ENCODE measurements around the gene PDGFB.

Gene PDGFB

DNA sequence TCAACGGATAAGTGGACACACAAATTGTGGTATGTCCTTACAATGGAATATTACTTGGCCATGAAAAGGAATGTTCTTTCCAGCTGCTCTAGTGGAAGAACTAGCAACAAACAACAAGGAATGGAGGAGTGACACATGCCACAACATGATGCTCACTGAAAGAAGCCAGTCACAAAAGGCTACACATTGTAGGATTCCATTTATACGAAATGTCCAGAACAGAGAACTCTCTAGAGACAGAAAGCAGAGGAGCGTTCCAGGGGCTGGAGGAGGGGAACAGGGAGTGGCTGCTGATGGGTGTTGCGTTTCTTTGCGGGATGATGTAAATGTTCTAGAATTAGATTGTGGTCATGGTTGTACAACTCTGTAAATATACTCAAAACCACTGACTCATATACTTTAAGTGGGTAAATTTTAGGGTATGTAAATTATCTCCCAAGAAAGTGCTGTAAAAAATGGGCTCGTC lies 32.4 kb upstream of the PDGFB start:
- DNase-seq (ENCODE audit: low read depth, low spot score): no peak

DNA sequence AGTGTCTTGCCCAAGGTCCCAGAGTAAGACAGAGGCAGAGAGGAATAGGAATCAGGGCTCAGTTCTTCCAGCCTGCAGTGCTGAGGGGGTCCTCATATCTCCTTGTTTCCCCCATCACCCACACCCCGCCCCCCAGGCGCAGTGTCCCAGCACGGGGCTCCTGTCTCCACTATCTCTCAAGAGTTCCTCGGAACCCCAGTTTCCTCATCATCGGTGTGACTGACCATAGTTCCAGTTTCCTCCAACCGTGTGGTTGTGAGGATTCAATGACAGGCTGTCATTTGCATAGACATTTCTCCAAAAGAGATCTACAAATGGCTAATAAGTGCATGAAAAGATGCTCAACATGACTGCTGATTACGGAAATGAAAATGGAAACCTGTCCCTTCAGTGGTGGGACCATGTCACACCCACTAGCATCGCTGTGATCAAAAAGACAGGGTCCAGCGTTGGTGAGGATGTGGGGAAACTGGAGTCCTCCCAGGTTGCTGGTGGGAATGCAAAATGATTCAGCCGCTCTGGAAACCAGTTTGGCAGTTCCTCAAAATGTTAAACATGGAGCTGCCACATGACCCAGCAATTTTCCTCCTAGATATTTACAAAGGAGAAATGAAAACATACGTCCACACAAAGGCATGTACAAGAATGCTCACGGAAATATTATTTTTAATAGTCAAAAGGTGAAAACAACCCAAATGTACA lies 31.8 kb upstream of the PDGFB start:
- DNase-seq (ENCODE audit: low read depth, low spot score): no peak

DNA sequence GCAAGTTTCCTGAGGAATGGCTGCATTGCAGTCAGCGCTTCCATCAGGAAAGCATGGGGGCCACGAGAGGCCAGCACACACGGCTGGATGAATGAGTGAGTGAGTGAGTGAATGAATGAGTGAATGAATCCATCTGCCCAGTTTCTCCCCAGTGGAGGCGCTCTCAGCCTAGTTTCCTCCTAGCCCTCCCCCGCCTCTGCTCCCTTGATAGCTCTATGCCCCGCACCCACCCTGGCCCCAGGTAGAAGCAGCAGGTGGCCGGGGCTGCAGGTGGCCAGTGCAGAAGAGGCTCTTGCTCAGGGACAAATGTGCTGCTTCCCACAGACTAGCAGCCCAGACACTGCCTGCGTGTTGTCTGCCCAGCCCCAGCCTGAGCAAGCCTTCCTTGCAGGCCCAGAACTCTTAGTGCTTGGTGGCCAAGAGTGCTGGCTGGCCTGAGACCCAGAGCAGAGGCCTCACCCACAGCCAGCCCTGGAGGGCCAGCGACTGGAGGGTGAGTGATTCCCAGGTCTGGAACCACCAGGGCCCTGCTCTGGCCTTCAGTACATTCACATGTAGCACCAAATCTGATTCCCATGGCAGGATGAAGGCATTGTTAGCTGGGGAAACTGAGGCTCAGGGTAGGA lies 31.1 kb upstream of the PDGFB start:
- no peak for DNase-seq (ENCODE audit: low read depth, low spot score)

DNA sequence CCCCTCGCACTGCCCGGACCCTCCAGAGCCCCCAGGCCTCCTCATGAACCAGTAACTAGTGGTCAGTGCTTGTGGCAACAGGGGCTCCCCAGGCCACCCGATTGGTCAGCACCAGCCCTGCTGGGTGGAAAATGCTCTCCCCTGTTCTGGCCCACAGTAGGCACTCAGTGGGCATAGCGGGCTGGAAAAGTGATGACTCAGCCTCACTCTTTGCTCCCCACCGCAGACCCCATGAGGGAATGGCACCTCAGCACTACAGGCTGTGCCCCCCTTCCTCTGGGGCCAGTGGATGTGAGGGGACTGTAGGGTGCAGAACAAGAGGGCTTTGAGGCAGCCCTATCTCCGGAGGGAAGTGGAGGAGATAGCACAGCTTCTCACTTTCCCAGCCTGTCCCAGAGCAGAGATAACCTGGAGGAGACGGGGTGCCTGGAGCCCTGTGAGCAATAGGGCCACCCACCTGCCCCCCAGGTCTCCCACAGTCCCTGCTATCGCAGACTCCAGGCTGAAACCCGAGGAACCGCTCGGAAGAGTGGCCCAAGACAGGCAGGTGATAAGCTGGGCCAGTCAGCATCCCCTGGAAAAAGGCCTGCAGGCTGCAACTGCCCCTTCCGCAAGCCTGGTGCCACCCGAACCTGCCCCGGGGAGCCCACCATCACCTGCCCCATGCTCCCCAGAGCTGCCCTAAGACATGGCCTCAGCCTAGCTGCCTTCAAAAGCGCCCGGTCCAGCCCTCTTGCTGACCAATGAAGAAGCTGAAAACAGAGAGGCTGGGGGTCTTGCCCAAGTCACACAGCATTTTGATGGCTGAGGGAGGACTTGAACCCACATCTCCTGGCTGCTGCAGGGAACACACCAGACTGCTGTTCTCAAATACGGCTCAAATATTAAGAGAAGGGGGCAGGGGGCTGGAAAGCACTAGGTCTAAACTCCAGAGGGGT lies 29.4 kb upstream of the PDGFB start:
- DNase-seq (ENCODE audit: low read depth, low spot score): no peak

DNA sequence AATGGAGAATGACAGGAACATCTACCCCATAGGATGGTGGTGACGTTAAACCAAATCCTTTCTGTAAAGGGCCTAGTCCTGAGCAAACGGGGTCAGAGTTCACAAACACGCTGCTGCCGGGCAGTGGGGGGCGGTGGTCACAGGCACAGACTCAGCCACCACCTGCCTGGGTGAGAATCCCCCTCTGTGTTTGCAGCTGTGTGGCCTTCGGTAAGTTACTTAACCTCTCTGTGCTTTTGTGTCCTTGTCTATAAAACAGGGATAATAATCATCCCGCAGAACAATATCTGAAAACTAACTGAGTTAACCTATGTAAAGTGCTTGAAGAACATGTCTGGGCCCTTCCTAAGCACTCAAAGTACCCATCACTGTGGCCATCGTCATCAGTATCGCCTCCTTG lies 26.0 kb upstream of the PDGFB start:
- DNase-seq (ENCODE audit: low read depth, low spot score): no peak

DNA sequence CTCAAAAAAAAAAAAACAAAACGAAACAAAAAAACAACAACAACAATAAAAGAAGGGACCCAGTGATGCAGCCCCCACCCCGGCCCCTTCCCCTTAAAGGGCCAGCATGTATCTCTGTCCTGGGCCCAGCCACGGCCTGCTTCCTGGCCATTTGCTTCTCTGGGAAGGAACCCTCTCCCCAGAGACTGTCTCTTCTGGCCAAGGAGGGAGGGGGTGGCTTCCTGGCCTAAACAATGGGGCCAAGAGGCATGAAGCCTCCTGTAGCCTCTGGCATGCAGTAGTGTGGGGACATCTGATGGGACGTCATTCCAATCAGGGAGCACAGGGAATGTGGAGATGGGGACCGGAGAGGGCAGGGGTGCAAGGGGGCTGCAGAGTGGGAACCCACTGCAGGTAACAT lies 25.5 kb upstream of the PDGFB start:
- no peak for DNase-seq (ENCODE audit: low read depth, low spot score)

DNA sequence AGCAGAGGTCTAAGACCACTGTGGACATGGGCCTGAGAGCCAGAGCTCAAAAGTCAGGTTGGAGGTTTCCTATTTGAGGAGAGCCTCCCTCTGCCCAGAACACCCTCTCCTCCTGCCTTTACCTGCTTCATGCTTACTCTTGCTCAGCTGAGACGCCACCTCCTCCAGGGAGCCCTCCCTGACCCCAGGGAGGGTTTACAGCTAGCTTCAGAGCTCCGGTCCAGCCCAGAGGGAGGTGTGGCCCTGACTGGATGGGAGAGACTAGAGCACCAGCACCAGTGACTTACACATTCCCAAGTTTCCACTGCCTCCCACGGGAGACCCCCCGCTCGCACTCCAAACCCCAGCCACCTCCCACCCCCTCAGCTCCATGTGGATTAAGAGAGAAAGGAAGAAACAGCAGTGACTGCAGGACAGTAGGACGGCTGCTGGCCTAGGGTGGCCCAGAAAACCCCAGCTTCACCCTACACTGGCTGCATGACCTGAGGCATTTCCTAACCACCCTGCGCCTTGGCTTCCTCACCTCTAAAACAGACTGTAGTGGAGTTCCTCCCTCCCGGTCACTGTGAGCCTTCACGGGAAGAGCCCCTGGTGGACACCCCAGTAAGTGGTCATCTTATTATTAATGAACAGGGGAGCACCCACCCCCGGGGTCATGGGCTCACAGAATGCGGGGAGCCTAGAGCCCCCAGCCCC lies 24.5 kb upstream of the PDGFB start:
- no peak for DNase-seq (ENCODE audit: low read depth, low spot score)

DNA sequence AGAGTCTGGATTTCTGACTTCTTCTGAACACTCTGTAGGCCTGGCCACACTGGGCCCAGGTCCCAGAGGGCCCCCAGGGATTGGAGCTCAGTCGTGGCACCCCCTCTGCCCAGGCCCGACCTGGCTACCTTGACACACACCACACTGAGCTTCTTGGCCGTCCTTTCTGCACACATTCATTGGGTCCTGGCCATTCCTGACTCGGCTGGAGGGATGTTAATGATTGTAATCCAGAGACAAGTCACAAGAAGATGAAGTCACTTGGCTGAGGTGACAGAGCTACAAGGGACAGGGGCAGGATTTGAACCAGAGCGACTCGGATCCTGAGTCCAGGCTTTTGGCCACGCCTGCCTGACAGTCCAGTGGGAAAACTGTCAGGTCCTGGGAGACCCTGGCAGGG lies 23.9 kb upstream of the PDGFB start:
- no peak for DNase-seq (ENCODE audit: low read depth, low spot score)

DNA sequence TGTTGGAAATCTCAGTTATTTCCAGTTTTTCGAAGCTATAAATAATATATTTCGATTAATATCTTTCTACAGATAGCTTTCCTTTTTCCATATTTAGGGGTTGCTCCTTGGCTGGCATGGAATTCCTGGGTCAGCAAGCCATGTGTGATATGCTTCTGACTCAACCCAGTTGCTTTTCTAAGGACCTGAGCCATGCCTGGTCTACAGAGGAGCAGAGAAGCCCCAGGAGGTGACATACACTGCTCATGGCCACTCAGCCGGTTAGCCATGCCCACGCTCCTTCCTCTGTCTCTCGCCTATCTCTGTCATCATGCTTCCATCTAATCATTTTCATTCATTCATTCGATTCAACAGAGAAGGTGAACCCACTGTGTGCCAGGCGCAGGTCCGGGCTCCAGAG lies 23.2 kb upstream of the PDGFB start:
- no peak for DNase-seq (ENCODE audit: low read depth, low spot score)

DNA sequence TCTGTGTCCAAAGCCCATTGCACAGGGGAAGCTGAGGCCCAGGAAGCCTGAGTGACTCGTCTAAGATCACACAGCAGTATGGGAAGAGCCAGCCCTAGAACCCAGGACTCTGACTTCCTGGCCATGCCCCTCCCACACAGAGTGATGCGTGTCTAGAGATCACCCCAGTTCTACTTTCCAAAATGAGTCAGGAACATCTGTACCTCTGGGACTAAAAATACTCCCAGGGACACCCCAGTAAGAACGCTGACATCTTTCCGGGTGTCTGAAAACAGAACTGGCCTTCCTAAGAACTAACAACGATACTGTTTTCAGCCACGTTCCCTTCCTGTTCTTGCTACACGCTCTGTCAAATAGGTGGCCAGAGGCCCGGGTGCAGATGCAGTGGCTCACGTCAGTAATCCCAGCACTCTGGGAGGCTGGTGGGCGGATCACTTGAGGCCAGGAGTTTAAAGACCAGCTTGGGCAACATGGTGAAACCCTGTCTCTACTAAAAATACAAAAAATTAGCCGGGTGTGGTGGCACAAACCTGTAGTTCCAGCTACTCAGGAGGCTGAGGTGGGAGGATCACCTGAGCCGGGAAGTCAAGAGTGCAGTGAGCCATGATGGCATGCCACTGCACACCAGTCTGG lies 21.7 kb upstream of the PDGFB start:
- DNase-seq (ENCODE audit: low read depth, low spot score): no peak

DNA sequence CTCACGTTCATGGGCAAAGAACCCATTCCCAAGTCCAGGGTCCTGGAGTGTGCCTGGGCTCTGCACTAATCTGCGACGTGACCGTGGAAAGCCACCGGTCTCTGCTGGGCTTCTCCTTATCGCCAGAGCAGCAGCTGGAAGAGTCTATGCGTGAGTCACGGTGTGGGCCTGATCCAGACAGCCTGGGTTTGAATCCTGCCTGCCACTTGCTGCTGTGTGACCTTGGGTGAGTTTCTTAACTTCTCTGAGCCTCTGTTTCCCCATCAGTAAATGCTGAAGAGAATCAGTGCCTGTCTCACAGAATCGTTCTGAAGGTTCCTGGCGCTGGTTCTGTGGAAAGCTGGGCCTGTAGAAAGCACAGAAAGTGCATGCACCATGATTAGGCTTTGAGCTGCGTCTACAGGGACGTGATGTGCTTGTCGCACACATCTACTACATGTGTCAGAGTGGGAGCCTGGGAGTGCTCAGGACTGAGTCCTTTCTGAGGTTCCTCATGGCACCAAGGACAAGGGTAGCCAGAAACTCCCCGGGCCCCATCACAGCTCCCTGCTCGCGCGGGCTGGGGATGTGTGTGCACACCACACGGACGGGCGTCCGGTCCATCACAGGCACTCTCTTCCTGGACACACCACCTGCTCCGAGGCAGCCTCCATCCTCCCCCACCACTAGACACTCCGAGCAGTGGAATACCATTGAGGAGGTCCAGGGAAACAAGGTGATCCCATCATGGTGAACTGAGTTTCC lies 20.5 kb upstream of the PDGFB start:
- no peak for DNase-seq (ENCODE audit: low read depth, low spot score)

DNA sequence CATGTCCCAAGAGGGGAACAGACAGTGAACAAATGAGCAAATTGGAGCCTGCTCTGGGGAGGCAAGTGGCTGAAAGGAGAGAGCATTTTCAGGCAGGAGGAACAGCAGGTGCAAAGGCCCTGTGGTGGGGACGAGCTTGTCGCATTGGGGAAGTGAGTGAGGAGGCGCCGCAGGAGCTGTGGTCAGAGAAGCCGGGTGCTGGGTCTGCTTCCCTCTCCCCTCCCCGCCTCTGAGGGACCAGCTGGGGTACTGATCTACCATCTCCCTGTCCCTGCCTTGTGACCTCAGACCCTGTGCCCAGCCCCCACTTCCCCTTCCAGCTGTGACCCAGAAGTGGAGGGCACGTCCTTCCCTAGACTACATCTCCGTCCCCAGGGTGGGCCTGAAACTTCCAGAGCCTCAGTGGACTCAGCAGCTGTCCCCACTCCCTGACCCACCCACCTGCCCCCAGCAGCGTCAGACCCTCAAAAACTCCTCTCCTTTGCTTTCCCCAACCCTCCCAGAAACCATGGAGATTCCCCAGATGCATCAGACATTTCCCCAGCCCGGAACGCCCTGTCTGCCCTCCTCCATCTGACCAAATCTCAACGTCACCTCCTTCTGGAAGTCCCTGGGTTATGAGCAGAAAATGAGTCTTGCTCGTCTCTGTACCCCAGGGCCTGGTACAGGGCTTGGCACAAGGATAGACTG lies 19.7 kb upstream of the PDGFB start:
- no peak for DNase-seq (ENCODE audit: low read depth, low spot score)

DNA sequence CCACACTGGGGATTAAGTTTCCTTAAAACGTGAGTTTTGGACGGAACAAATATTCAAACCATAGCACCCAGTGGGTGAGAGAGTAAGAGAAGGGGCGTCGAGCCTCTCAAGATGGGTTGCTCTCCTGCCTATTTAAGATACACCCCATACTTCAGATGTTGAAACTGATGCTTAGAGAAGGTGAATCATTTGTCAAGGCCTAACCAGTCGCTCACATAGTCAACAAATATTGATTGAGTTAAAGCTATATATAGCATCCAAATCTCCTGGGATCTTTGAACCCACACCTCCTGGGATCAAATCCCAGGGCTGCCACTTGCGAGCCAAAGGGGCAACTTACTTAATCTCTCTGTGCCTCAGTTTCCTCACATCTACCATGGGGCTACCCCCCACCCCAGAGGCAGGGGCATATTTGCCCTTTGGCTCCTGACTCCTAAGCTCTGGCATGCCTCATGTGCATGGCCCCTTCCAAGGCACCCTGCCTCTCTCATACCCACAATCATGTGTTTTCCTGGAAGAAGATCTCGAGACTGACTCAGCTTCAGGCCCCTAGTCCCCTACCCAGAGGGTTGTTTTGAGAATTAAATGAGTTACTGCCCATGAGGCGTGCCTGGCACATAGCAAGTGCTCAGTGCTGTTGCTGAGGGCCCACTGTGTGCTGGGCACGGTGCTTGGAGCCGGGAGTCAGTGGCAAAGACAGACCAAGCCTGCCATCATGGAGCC lies 19.0 kb upstream of the PDGFB start:
- no peak for DNase-seq (ENCODE audit: low read depth, low spot score)

DNA sequence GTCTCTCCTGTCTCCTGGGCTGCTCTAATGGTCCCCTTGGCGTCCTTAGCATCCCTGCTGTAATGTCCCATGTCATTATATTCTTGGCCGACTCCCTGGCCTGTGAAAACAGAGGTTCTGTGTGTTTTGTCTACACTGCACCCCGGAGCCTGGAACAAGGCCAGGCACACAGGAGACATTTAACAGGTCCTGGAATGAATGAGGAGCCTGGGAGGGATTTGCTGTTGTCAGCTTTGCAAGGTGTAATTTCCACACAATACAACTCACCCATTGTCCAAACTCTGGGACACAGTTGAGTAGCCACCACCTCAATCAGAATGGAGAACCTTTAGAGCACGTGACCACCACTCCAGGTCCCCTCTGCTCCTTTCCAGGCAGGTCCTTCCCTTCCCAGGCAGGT lies 14.9 kb upstream of the PDGFB start:
- DNase-seq (ENCODE audit: low read depth, low spot score): no peak

DNA sequence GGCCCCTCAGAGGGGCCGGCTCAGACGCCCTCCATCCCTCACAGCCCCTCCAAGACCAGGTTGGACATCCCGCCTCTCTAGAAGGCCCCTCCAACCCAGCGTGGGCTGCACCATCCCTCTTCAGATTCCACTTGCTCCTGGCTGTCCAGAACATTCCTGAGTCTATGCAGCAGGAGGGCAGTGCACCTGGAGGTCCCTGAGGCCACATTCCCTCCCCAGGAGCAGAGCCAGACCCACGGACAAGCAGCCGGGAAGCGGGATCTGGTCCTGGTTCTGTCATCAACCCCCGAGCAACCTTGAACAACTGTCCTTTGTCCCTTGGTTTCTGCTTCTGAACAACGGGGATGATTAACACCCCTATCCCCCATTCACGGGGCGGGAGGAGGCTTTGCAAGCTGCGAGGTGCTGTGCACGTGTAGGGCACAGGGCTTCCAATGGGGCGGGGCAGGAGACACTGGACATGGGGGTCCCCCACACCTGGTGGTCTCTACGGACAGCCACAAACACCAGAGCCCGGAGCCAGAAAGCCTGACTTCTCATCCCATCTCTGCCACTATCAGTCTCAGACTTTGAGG lies 13.2 kb upstream of the PDGFB start:
- no peak for DNase-seq (ENCODE audit: low read depth, low spot score)

DNA sequence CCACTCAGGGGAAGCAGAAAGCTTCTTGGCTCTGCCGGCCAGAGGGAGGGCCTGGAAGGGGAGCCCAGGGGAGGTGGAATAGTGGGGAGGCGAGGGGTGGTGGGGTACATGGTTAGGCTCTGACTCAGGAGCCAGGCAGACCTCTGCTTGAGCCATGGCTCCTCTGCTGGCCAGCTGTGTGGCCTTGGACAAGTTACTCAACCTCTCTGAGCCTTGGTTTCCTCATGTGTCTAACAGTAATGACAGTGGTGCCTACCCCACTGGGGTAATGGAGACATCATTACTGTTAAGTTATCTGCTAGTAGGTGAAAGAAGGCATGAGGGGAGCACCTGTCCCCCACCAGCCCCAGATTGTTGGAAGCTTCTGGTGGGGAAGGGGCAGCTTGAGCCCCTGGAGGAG lies 12.2 kb upstream of the PDGFB start:
- no peak for DNase-seq (ENCODE audit: low read depth, low spot score)

DNA sequence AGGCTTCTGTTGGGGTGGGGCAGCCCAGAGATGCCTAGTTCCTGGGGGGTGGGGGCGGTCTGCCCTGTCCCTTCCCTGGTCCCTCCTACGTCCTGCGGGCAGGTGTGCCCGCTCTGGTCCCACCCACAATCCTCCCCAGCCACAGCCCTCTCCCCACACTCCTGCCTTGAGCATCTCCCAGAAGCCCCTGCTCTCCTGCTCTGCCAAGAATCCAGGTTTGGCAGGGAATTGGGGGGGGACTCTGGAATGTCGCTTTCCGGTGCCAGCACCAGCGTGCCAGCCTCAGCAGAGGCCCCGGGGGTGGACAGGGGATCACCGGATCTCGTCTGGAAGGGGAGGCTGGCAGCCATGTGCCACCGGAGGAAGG lies 11.4 kb upstream of the PDGFB start:
- no peak for DNase-seq (ENCODE audit: low read depth, low spot score)

DNA sequence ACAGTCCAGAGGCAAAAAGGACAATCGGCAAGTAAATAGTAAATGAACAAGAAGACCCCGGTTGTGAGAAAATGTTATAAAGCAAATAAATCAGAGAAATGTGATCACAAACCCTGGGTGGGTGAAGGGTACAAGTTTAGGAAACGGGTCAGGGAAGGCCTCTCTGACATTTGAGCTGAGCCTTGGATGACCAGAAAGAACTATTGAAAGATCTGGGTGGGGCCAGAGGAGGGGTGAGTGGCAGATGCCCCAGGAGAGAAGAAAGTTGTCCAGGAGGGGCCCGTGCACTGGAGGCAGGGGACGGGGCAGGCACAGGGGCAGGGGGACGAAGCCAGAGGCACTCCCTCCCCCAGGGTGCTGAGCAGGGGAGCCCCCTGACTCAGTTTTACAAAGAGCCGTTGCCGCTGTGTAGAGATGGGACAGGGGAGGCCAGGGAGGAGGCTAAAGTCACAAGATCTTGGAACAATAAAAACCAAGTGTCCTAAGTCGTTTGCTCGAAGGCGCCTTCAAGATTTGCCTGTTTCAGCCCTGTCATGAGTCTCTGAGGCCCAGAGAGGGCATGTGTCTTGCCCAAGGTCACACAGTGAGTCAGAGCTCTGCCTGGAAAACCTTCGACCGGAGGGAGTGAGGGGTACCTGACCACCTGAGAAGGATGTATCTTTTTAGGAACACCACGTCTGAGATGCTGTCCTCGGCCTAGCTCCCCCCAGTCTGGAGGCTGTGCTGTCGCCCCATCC lies 10.8 kb upstream of the PDGFB start:
- DNase-seq (ENCODE audit: low read depth, low spot score): no peak
